Measurements from ENCODE around the gene STAG2.

DNA sequence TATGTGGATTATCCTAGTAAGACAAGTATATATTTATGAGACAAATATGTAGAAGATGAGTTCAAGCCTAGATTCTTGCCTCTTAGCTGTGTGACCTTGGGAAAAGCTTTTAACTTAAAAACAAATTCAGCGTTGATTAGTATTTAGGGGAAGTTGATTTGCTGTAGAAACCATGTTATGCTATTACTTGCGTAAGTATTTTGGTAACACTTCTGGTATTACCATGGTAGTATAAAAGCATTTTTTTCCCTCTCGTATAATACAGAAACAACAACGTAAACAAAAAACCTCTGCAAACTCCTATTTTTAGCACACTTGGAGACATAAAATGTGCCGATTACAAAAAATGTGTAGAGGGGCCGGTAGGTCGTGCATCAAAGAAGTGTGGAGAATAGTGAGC, 33.2 kb downstream of the STAG2 start:
- TF ChIP-seq, protein P1, sequence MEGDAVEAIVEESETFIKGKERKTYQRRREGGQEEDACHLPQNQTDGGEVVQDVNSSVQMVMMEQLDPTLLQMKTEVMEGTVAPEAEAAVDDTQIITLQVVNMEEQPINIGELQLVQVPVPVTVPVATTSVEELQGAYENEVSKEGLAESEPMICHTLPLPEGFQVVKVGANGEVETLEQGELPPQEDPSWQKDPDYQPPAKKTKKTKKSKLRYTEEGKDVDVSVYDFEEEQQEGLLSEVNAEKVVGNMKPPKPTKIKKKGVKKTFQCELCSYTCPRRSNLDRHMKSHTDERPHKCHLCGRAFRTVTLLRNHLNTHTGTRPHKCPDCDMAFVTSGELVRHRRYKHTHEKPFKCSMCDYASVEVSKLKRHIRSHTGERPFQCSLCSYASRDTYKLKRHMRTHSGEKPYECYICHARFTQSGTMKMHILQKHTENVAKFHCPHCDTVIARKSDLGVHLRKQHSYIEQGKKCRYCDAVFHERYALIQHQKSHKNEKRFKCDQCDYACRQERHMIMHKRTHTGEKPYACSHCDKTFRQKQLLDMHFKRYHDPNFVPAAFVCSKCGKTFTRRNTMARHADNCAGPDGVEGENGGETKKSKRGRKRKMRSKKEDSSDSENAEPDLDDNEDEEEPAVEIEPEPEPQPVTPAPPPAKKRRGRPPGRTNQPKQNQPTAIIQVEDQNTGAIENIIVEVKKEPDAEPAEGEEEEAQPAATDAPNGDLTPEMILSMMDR (IDR thresholded peaks at IDR 0.05) = no peak
- no peak for TF ChIP-seq POLR2A (IDR thresholded peaks at IDR 0.05)
- TF ChIP-seq POLR2AphosphoS5 (IDR thresholded peaks at IDR 0.05; ENCODE audit: insufficient read depth in 1 of 2, low read depth in 1 of 2) = no peak
